Measurements from ENCODE around the gene SUCLG1.

GRCh38 chr2:84494070-84494469, 35.0 kb upstream of the SUCLG1 start:
- no peak for TF ChIP-seq EZH2 (IDR thresholded peaks at IDR 0.05)
- no peak for TF ChIP-seq POLR2AphosphoS5 (IDR thresholded peaks at IDR 0.05; ENCODE audit: borderline replicate concordance, low read depth, low read length)
- TF ChIP-seq FOXP2 (optimal IDR thresholded peaks at IDR 0.05; ENCODE audit: control extremely low read depth, extremely low read length, insufficient read depth), result no peak

Measured in SK-N-MC (cell line).